ENCODE results near the gene ASIC2. TPM values are rescaled to one million over a fixed set of nuclear protein-coding genes. Genes with fewer than 3 reads are reported as not detected.

The ASIC2 gene
- total RNA-seq, 1 experiment from 2014 or later, result 0.11 TPM

DNA sequence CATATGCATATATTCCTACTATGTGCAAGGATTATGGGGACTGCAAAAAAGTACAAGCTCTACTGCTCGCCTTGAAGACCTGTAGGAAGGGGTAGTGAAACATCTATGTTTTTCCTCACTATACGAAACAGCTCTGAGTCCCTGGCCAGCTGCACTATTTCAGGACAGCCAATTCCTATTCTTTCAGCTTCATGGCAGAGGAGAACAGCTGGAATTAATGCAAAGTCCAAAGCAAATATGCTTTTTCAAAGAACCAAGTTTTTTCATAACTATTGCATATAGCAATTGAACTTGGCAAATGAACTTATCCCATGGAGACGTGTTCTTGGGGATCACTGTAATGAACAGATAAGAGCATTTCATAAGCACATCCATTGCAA lies 179.1 kb downstream of the ASIC2 start:
- no peak for TF ChIP-seq EZH2phosphoT487 (IDR thresholded peaks at IDR 0.05; ENCODE audit: borderline replicate concordance, low read length)
- TF ChIP-seq EZH2 (IDR thresholded peaks at IDR 0.05; ENCODE audit: low read length, unreplicated experiment), result no peak
- TF ChIP-seq, protein P1, sequence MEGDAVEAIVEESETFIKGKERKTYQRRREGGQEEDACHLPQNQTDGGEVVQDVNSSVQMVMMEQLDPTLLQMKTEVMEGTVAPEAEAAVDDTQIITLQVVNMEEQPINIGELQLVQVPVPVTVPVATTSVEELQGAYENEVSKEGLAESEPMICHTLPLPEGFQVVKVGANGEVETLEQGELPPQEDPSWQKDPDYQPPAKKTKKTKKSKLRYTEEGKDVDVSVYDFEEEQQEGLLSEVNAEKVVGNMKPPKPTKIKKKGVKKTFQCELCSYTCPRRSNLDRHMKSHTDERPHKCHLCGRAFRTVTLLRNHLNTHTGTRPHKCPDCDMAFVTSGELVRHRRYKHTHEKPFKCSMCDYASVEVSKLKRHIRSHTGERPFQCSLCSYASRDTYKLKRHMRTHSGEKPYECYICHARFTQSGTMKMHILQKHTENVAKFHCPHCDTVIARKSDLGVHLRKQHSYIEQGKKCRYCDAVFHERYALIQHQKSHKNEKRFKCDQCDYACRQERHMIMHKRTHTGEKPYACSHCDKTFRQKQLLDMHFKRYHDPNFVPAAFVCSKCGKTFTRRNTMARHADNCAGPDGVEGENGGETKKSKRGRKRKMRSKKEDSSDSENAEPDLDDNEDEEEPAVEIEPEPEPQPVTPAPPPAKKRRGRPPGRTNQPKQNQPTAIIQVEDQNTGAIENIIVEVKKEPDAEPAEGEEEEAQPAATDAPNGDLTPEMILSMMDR (conservative IDR thresholded peaks at IDR 0.05; ENCODE audit: low read depth, low read length), result no peak
- CTCF ChIA-PET, result no interaction called here
- no peaks in the 10 kb centered on the region for H3K9me2 ChIP-seq (replicated peaks; ENCODE audit: low read length)
- H3K36me3 ChIP-seq (ENCODE audit: low read depth, low read length), result no peaks in the 10 kb centered on the region
- H3K4me2 ChIP-seq (ENCODE audit: low read length), result no peak overlapping the region
- DNase-seq (no peak), ATAC-seq (no peak)
- H3K27ac ChIP-seq (ENCODE audit: low read length), result peak overlapping the region; percentile 95
- H3K79me2 ChIP-seq (ENCODE audit: low read length), result no peaks in the 10 kb centered on the region
- peaks cover 7% of the 10 kb centered on the region for H3F3A ChIP-seq (ENCODE audit: low read length, unreplicated experiment)
- no peak overlapping the region for H3K4me3 ChIP-seq (ENCODE audit: low read length)
- H3K27me3 ChIP-seq (ENCODE audit: low read length), result no peaks in the 10 kb centered on the region
- H3K9me3 ChIP-seq (ENCODE audit: low read length), result no peaks in the 10 kb centered on the region
- intact Hi-C loops (cut with micrococcal nuclease), result no loop called here
- H3K9ac ChIP-seq (ENCODE audit: low read length), result no peak overlapping the region
- peaks cover 20% of the 10 kb centered on the region for H3K4me1 ChIP-seq (ENCODE audit: insufficient read depth, low read length)
- H4K20me1 ChIP-seq (ENCODE audit: low read length), result no peaks in the 10 kb centered on the region
- no TSS peak for BruUV-seq (replicated peaks)
- no peak overlapping the region for H2AFZ ChIP-seq (ENCODE audit: low read length)
- POLR2A ChIA-PET (ENCODE audit: unreplicated experiment), result no interaction called here

- Histone ChIP-seq H2AFZ (ENCODE audit: low read length) (no peak overlapping the region), H3K36me3 (ENCODE audit: low read depth, low read length) (no peaks in the 10 kb centered on the region), H3K4me3 (ENCODE audit: low read length) (peak overlapping the region; percentile 20; the same call in 1 of the 2 replicates), H3K9me2 (replicated peaks; ENCODE audit: low read length) (no peaks in the 10 kb centered on the region), H4K20me1 (ENCODE audit: low read length) (no peaks in the 10 kb centered on the region), H3K27me3 (ENCODE audit: low read length) (no peaks in the 10 kb centered on the region), H3K79me2 (ENCODE audit: low read length) (no peaks in the 10 kb centered on the region), H3K4me2 (ENCODE audit: low read length) (peak overlapping the region; percentile 60), H3K9ac (ENCODE audit: low read length) (peak overlapping the region; percentile 47), H3F3A (ENCODE audit: low read length, unreplicated experiment) (peaks cover 7% of the 10 kb centered on the region), H3K4me1 (ENCODE audit: insufficient read depth, low read length) (peaks cover 20% of the 10 kb centered on the region), H3K27ac (ENCODE audit: low read length) (peak overlapping the region; percentile 95), H3K9me3 (ENCODE audit: low read length) (no peaks in the 10 kb centered on the region)
- TF ChIP-seq EZH2 (IDR thresholded peaks at IDR 0.05; ENCODE audit: low read length, unreplicated experiment), result no peak
- TF ChIP-seq, protein P1 (conservative IDR thresholded peaks at IDR 0.05; ENCODE audit: low read depth, low read length), result no peak
- no peak for TF ChIP-seq EZH2phosphoT487 (IDR thresholded peaks at IDR 0.05; ENCODE audit: borderline replicate concordance, low read length)
- DNase-seq (peak; percentile 52), ATAC-seq (no peak)
- ChIA-PET CTCF (no interaction called here), POLR2A (ENCODE audit: unreplicated experiment) (no interaction called here)
- intact Hi-C loops (cut with micrococcal nuclease), result no loop called here
- BruUV-seq (replicated peaks), result no TSS peak
These were observed 179.7 kb downstream of the ASIC2 start for GRCh38 chr17:33113276-33113990.

DNA sequence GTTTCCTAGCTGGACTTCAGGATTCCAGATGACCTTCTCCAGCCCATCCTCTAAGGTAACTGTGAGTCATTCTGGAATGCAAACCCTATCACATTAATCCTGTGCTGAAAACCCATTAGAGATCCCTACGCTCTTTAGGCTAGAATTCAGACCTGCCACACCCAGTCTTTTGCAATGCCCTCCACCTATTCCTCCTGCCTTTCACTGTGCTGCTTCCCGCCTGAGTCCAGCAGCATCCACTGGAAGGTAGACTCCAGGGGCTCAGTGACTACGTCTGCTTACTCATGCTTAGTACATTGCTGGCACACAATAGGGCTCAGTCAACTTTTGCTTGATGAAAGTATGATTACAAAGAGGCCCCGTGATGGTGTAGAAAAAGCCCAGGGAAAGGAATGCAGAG lies 180.3 kb downstream of the ASIC2 start:
- Histone ChIP-seq H3K9me3 (ENCODE audit: low read length) (no peaks in the 10 kb centered on the region), H3K9me2 (replicated peaks; ENCODE audit: low read length) (no peaks in the 10 kb centered on the region), H3K4me2 (ENCODE audit: low read length) (peak overlapping the region; percentile 60), H3K27me3 (ENCODE audit: low read length) (no peaks in the 10 kb centered on the region), H3K79me2 (ENCODE audit: low read length) (no peaks in the 10 kb centered on the region), H3K4me1 (ENCODE audit: insufficient read depth, low read length) (peaks cover 20% of the 10 kb centered on the region), H3K27ac (ENCODE audit: low read length) (peak overlapping the region; percentile 95), H3K9ac (ENCODE audit: low read length) (0 out of 2 replicates have a peak overlapping the region, but pooled peaks have one; percentile 47), H3K36me3 (ENCODE audit: low read depth, low read length) (no peaks in the 10 kb centered on the region), H4K20me1 (ENCODE audit: low read length) (no peaks in the 10 kb centered on the region), H3F3A (ENCODE audit: low read length, unreplicated experiment) (peaks cover 7% of the 10 kb centered on the region), H2AFZ (ENCODE audit: low read length) (no peak overlapping the region), H3K4me3 (ENCODE audit: low read length) (no peak overlapping the region)
- CTCF ChIA-PET, result no interaction called here
- DNase-seq (peak; percentile 92), ATAC-seq (peak; percentile 55)
- BruUV-seq (replicated peaks), result no TSS peak
- POLR2A ChIA-PET (ENCODE audit: unreplicated experiment), result no interaction called here
- TF ChIP-seq, protein P1 (conservative IDR thresholded peaks at IDR 0.05; ENCODE audit: low read depth, low read length), result no peak
- TF ChIP-seq EZH2 (IDR thresholded peaks at IDR 0.05; ENCODE audit: low read length, unreplicated experiment), result no peak
- intact Hi-C loops (cut with micrococcal nuclease), result no loop called here
